Activated T-cell treated with anti-CD3 and anti-CD28 coated beads, Interleukin-2, amount 50 U/mL, for 72 hours (primary cell): ENCODE measurements around the gene PHB1. TPM values are rescaled to one million over a fixed set of nuclear protein-coding genes. Genes with fewer than 3 reads are reported as not detected.

ENCODE experiments used
- ATAC-seq, 2 donors: fragments of 150-1000 bp; cut with Tn5 transposase; replicated peaks in 1 of 2; 2 replicates each; pipeline ENCODE4 v1.10.0; 2021; ENCODE audit warnings: moderate library complexity in 2 of 2, mild to moderate bottlenecking in 1 of 2
- DNase-seq, 2 donors: peaks; one replicate each; pipeline ENCODE4 v3.0.0; 2021 to 2022; ENCODE audit warnings: mixed read lengths in 1 of 2
- H3K27ac Mint-ChIP-seq: one replicate; pipeline ENCODE4 v1.8.0; 2022; ENCODE audit warnings: mild to moderate bottlenecking, moderate library complexity, mixed read lengths
- H3K27me3 Mint-ChIP-seq: one replicate; pipeline ENCODE4 v1.8.0; 2022; ENCODE audit warnings: low read depth, mixed read lengths
- H3K36me3 Mint-ChIP-seq, 2 donors: one replicate each; pipeline ENCODE4 v1.8.0; 2022; ENCODE audit warnings: mixed read lengths in 2 of 2, mild to moderate bottlenecking in 1 of 2; ENCODE audit not compliant: insufficient read depth in 2 of 2
- H3K4me1 Mint-ChIP-seq: one replicate; pipeline ENCODE4 v1.8.0; 2022; ENCODE audit warnings: low read depth, mixed read lengths
- H3K4me3 Mint-ChIP-seq, 2 donors: one replicate each; pipeline ENCODE4 v1.8.0; 2022; ENCODE audit warnings: mild to moderate bottlenecking in 2 of 2, mixed read lengths in 2 of 2, moderate library complexity in 2 of 2
- H3K9me3 Mint-ChIP-seq, 2 donors: one replicate each; pipeline ENCODE4 v1.8.0; 2022; ENCODE audit warnings: mixed read lengths in 2 of 2
- total RNA-seq, 2 donors: library from RNA; stranded (reverse); gene quantifications; one replicate each; pipeline ENCODE4 v1.2.3, GENCODE V29; 2022

The PHB1 gene
- total RNA-seq, 2 donors from 2014 or later: 91.4 to 119 TPM

DNA sequence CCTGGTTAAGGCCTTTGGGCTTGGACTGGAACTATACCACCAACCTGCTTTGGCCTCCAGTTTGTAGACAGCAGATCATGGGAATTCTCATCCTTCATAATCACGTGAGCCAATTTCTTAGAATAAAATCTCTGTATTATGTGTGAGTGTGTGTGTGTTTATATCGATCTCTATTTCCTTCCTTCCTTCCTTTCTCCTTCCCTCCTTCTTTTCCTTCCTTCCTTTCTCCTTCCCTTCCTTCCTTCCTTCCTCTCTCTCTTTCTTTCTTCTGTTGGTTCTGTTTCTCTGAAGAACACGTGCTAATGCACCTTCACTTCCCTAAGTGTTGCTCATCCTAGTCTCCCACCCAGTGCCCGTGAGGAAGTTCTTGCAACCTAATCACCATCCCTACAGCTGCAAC lies 35.5 kb upstream of the PHB1 start:
- no peak for ATAC-seq
- H3K4me1 Mint-ChIP-seq: no peaks in the 10 kb centered on the region
- no peak overlapping the region for H3K27ac Mint-ChIP-seq
- peaks cover 6% of the 10 kb centered on the region for H3K27me3 Mint-ChIP-seq
- no peaks in the 10 kb centered on the region for H3K9me3 Mint-ChIP-seq
- H3K4me3 Mint-ChIP-seq: no peak overlapping the region
- no peak for DNase-seq
- no peaks in the 10 kb centered on the region for H3K36me3 Mint-ChIP-seq

DNA sequence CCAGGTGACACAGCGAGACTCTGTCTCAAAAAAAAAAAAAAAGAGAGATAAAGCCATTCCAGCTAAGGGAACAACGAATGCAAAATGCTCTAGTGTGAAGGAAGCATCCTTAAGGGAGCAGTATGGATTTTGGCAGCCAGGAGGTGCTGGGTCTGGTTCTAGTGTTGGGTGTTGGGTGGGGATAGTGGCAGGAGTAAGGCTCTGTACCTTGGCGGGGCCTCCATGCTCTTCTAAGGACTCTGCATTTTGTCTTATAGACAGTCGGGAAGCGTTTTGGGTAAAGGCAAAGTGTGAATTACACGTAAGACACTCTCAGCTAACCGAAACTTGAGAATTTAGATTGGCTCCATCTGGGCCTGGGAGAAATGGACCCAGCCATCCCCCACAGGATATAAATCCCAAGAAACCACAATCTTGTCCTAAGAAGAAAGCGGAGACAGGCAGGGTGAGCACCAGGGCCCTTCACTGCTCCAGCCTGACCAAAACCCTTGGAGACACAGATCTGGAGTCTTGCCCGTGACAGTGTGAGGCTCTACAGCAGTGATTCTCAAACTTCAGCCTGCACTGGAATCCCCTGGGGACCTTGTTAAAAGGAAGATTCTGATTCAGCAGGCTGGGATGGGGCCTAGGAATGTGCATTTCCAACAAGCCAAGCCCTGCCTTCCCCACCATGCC lies 33.1 kb upstream of the PHB1 start:
- H3K9me3 Mint-ChIP-seq: no peaks in the 10 kb centered on the region
- ATAC-seq: no peak
- H3K27me3 Mint-ChIP-seq: peaks cover 2% of the 10 kb centered on the region
- no peaks in the 10 kb centered on the region for H3K36me3 Mint-ChIP-seq
- H3K4me3 Mint-ChIP-seq: no peak overlapping the region
- no peaks in the 10 kb centered on the region for H3K4me1 Mint-ChIP-seq
- H3K27ac Mint-ChIP-seq: no peak overlapping the region
- DNase-seq: no peak

DNA sequence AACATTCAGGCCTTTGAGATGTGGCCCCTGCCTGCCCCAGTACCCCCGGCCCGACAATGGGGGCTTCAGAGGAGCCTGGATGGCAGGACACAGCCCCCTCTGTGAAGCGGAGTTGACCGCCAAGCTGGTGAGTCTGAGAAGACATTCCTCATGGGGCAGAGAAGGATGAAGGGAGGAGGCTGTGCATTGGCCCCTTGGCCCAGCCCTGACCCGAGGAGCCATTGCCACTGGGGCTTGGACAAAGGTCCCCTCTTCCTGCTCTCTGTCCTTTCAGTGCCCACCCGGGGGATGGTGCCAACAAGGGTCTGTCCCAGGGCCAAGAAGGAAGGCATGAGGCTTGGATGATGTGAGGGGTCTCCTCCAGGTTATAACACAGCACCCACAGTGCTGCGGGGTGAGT lies 30.9 kb upstream of the PHB1 start:
- peaks cover 20% of the 10 kb centered on the region for H3K27me3 Mint-ChIP-seq
- no peak for DNase-seq
- H3K27ac Mint-ChIP-seq: no peak overlapping the region
- ATAC-seq: no peak
- H3K9me3 Mint-ChIP-seq: no peaks in the 10 kb centered on the region
- H3K36me3 Mint-ChIP-seq: no peaks in the 10 kb centered on the region
- no peaks in the 10 kb centered on the region for H3K4me1 Mint-ChIP-seq
- no peak overlapping the region for H3K4me3 Mint-ChIP-seq

DNA sequence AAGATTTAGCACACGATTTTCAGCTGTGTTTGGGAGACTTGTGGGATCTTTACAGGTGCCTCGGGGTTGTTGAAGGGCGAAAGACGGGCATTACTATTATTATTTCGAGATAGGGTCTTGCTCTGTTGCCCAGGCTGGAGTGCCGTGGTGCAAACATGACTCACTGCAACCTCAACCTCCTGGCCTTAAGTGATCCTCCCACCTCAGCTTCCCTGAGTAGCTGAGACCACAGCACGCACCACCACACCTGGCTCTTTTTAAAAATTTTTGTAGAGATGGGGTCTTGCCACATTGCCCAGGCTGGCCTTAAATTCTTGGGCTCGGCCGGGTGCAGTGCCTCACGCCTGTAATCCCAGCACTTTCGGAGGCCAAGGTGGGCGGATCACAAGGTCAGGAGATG lies 29.7 kb upstream of the PHB1 start:
- no peaks in the 10 kb centered on the region for H3K36me3 Mint-ChIP-seq
- ATAC-seq (no peak), DNase-seq (no peak)

DNA sequence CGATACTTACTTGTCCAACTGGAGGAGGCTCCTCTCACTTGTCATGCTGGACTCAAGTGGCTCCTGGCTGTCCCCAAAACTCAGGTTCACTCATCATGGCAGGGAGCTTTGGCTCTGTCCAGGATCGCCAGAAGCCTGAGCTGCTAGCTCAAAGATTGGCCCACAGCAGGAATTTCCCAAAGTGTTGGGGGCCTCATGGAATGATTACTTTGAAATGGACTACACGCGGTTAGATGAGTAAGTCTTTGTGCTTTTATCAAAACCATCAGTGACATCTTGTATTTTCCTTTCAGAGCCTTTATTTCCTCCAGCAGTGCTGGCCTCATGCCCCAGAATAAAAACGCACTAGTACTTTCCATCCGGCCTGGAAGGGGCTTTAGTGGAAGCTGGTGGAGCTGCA lies 29.2 kb upstream of the PHB1 start:
- Mint-ChIP-seq H3K4me1 (no peaks in the 10 kb centered on the region), H3K27me3 (peaks cover 38% of the 10 kb centered on the region), H3K27ac (no peak overlapping the region), H3K4me3 (no peak overlapping the region), H3K36me3 (no peaks in the 10 kb centered on the region), H3K9me3 (no peaks in the 10 kb centered on the region)
- no peak for DNase-seq
- no peak for ATAC-seq

More for the DNA sequence above, 29.7 kb upstream of the PHB1 start:
- Mint-ChIP-seq H3K4me1 (no peaks in the 10 kb centered on the region), H3K9me3 (no peaks in the 10 kb centered on the region), H3K27ac (no peak overlapping the region), H3K27me3 (peaks cover 32% of the 10 kb centered on the region), H3K4me3 (no peak overlapping the region)

DNA sequence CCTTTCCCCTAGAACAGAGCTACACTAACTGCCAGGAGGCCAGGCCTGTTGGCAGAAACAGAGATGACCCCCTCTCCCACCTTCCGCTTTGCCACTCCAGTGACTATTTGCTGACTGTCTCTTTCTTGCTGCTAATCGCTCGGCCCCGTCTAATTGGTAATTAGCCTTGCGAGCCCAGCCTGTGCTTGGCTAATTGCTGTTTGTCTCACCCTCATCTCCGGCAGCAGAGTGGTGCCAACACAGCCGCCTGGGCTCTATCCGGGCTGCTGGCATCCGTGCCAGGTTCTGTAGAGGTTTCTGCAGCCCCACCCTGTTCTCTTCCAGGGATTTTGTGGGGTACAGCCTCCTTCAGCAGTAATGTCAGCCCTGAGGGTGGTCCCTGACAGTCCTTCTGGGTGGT lies 27.4 kb upstream of the PHB1 start:
- Mint-ChIP-seq H3K9me3 (no peaks in the 10 kb centered on the region), H3K4me1 (no peaks in the 10 kb centered on the region), H3K4me3 (no peak overlapping the region), H3K27ac (no peak overlapping the region), H3K27me3 (peaks cover 50% of the 10 kb centered on the region), H3K36me3 (no peaks in the 10 kb centered on the region)
- DNase-seq: no peak
- ATAC-seq: no peak

DNA sequence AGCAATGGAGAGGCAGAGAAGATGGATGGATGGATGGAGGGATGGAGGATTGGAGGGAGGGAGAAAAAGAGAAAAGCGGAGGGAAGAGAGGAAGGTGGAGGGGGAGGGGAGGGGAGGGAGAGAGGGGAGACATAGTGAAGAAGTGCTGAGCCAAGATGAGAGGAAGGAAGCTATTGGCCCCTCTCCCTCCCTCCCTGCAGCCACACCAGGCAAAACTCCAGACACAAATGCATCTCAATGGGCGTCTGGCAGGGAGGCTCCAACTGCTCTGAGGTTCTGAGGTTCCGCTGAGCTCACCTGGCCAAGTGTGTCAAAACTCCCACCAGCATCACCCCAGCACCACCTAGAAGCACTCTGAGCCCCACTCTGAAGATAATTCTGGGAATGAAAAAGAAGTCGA lies 26.9 kb upstream of the PHB1 start:
- ATAC-seq (no peak), DNase-seq (no peak)
- Mint-ChIP-seq H3K4me3 (no peak overlapping the region), H3K27me3 (peaks cover 55% of the 10 kb centered on the region), H3K4me1 (no peaks in the 10 kb centered on the region), H3K9me3 (no peaks in the 10 kb centered on the region), H3K36me3 (no peaks in the 10 kb centered on the region), H3K27ac (no peak overlapping the region)

DNA sequence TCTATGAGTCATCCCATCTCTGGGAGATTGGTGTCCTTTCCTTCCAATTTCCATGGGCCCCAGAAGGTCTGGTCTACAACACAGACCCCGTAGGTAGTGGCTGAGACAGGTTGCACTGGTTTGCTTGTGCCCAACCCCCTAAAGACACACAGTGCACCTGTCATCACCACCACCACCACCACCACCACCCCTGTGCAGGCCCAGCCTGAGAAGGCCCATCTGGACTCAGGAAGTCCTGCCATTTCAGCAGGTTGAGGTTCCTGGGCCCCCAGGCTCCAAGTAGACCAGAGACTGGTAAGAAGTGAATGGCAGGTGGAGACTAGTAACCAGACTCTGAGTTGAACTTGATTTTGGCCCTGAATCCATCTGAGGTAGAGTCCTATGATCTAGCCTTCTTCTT lies 25.9 kb upstream of the PHB1 start:
- H3K36me3 Mint-ChIP-seq: no peaks in the 10 kb centered on the region
- H3K4me3 Mint-ChIP-seq: no peak overlapping the region
- no peaks in the 10 kb centered on the region for H3K9me3 Mint-ChIP-seq
- H3K27ac Mint-ChIP-seq: no peak overlapping the region
- DNase-seq: no peak
- H3K4me1 Mint-ChIP-seq: no peaks in the 10 kb centered on the region
- H3K27me3 Mint-ChIP-seq: peaks cover 63% of the 10 kb centered on the region
- ATAC-seq: no peak

DNA sequence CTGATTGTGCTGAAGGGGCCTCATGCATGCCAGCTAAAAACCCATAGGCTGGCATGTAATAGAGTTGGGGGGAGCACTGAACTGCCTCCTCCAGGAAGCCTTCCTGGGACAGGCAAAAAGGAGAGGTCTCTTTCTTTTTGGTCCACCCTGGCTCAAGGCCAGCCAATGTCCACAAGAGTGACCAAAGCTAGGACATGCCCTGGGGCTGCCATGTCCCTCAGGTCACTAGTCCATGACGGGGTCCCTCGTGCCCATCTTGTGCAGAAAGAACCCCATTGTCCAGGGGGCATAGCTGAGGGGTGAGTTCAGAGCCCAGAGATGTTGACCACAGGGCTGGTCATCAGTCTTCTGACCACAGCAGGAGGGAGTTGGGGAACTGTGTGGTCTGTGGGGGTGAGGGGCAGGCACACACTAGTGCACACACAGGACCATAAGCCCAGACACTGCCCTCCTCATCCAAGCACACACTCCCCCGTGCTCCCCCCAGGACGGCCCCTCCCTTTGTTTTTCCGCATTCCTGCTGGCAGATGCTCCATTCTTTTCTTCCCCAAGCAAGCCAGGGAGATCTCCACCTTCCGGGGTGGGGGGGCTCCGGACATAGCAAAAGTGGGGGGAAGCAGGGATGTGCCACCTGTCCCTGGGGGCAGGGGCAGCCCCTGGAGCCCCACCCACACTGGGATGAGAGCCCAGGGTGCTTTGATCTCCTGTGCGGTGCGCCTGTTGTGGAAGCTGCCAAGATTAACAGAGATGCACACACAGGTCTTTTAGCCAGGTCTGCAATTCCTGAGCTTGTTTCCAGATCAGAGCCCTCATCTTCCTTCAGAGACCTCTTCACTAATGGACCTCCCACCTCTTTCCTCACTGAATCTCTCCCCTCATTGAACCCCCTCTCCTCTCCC lies 25.2 kb upstream of the PHB1 start:
- Mint-ChIP-seq H3K27me3 (peaks cover 63% of the 10 kb centered on the region), H3K4me1 (no peaks in the 10 kb centered on the region), H3K9me3 (no peaks in the 10 kb centered on the region), H3K4me3 (no peak overlapping the region), H3K27ac (no peak overlapping the region), H3K36me3 (no peaks in the 10 kb centered on the region)
- ATAC-seq (no peak), DNase-seq (no peak)

DNA sequence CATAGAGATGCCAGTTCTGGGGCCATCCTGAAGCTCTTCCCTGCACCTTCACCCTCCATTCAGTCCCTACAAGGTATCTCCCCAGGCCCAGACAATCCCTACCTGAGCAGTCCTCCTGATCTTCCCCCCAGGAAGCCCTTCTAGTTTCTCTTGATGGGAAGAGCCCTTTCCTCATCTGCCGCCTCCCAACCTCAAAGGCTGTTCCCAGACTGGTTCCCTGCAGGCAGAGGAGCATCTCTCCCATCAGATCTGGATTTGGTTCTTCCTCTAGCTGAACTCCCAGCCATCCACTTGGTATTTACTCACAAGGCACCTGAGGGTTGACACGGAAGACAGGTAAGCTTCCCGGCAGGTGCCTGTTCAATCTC lies 24.6 kb upstream of the PHB1 start:
- H3K4me3 Mint-ChIP-seq: no peak overlapping the region
- no peaks in the 10 kb centered on the region for H3K36me3 Mint-ChIP-seq
- no peaks in the 10 kb centered on the region for H3K4me1 Mint-ChIP-seq
- DNase-seq: no peak
- no peaks in the 10 kb centered on the region for H3K9me3 Mint-ChIP-seq
- H3K27me3 Mint-ChIP-seq: peaks cover 63% of the 10 kb centered on the region
- H3K27ac Mint-ChIP-seq: no peak overlapping the region
- no peak for ATAC-seq

DNA sequence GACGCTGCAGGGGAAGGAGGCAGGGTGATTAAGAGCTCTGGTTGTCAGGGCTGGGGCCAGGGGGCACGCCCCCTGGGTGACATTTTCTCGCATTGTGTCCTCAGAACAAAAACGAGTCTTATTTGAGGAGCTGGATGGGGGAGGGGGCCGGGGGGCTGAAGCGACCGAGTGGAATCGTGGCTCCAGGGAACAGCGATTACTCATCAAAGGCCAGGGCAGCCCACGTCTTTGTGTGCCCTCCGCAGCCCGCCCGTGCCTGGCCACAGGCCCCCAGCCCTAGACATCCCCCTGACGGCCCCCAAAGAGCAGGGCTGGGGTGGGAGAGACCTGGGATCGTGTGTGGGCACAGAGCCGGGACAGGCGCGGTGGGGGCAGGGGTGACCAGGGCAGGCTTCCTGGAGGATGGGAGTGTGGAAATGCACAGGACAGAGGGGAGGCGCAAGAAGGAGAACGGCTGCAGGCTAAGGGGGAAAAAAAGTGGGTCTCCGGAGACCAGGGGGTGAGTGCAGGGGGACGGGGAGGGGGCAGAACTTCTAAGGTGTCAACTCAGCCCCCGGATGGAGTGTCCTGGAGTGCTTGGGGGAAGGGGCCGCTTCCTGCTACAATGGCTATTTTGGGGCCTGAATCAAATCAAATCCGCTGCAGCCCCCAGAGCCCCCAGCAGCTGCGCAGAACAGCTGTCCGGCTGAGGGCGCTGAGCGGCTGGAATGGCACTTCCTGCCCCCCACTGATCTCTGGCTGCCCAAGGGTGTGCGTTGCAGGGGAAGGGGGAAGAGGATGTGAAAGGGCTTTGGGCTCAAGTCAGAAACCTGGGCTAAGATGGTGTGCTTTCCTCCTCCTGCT lies 24.0 kb upstream of the PHB1 start:
- no peak overlapping the region for H3K4me3 Mint-ChIP-seq
- no peak overlapping the region for H3K27ac Mint-ChIP-seq
- DNase-seq: no peak
- peaks cover 63% of the 10 kb centered on the region for H3K27me3 Mint-ChIP-seq
- H3K9me3 Mint-ChIP-seq: no peaks in the 10 kb centered on the region
- H3K36me3 Mint-ChIP-seq: no peaks in the 10 kb centered on the region
- H3K4me1 Mint-ChIP-seq: no peaks in the 10 kb centered on the region
- ATAC-seq: no peak

DNA sequence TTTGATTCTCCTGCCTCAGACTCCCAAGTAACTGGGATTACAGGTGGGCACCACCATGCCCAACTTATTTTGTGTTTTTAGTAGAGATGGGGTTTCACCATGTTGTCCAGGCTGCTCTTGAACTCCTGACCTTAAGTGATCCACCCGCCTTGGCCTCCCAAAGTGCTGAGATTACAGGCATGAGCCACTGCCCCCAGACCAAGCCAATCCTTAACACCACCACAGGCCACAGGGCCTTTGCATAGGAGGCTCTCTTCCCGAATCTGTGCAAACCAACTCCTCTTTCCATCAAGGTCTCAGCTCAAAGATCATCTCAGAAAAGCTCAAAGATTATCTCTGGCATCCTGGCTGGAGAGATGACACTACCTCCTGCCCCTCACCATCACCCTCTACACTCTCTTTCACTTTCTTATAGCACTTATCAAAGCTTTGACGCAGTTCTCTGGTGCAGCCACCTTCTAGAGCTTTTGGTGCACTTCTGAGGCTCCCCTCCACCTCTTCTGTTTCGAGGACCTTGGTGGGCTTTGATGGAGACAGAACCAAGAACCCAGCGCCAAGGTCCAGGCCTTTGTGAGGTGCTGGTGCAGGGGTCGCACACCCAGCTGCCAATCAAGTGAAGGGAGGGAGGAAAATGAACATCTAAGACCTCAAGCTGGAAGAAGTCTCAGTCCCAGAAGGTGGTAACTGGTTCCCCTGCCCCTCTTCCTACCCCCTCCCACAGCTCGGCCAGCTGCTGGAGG lies 23.2 kb upstream of the PHB1 start:
- DNase-seq: no peak
- ATAC-seq: no peak
- Mint-ChIP-seq H3K36me3 (no peaks in the 10 kb centered on the region), H3K27me3 (peaks cover 62% of the 10 kb centered on the region), H3K9me3 (no peaks in the 10 kb centered on the region), H3K27ac (no peak overlapping the region), H3K4me3 (no peak overlapping the region), H3K4me1 (no peaks in the 10 kb centered on the region)

DNA sequence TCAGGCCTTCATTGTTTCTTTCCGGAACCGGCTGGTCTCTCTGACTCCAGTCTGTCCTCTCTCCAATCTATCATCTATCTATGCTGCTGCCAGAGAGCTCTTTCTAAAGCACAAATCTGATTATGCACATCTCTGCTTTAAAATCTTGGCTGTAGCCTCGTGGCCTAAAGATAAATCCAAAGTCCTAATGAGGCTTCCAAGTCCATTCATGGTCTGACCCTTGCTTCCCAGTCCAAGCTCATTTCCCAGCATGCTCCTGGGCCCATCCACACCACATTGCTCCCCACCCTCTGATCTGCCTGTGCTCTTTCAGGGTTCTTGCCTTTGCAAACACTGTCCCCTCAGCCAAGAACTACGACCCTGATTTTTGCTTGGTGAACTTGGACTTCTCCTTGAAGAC lies 21.5 kb upstream of the PHB1 start:
- no peaks in the 10 kb centered on the region for H3K36me3 Mint-ChIP-seq
- DNase-seq: no peak
- H3K27ac Mint-ChIP-seq: no peak overlapping the region
- H3K4me1 Mint-ChIP-seq: no peaks in the 10 kb centered on the region
- no peak for ATAC-seq
- no peak overlapping the region for H3K4me3 Mint-ChIP-seq
- peaks cover 49% of the 10 kb centered on the region for H3K27me3 Mint-ChIP-seq
- no peaks in the 10 kb centered on the region for H3K9me3 Mint-ChIP-seq
